HG02970 (cell line): ENCODE results near the gene KIRREL3.
A peak's percentile ranks its signal among the peaks of the same experiment; 100 is the strongest.

Source experiments
- ATAC-seq: cut with Tn5 transposase; IDR thresholded peaks from one replicate; pipeline ENCODE4 v1.9.1; 2021; ENCODE audit warnings: mild to moderate bottlenecking, moderate library complexity, moderate number of reproducible peaks; ENCODE audit not compliant: unreplicated experiment, low FRiP score

The KIRREL3 gene

DNA sequence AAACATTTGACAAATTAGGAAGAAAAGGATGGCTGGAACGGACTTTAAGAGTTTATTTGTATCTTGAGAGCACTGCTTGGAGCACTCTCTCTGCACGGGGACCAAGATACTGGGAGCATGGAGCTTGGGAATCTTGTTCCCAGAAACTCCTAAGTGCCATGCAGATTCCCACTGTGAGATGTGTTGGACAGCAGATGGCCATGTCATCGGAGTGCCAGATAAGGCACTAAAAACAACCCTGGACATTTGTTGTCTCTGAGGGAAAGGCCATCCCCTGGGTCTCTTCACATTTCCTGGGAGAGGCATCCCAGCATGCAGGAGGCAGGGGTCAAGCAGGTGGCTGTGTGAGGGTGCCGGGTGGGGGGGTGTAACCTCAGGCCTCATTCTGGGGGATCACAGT lies 2.9 kb downstream of the KIRREL3 start:
- ATAC-seq = no peak

- no peak for ATAC-seq
Measured at GRCh38 chr11:126997196-126997595, 3.4 kb downstream of the KIRREL3 start.

DNA sequence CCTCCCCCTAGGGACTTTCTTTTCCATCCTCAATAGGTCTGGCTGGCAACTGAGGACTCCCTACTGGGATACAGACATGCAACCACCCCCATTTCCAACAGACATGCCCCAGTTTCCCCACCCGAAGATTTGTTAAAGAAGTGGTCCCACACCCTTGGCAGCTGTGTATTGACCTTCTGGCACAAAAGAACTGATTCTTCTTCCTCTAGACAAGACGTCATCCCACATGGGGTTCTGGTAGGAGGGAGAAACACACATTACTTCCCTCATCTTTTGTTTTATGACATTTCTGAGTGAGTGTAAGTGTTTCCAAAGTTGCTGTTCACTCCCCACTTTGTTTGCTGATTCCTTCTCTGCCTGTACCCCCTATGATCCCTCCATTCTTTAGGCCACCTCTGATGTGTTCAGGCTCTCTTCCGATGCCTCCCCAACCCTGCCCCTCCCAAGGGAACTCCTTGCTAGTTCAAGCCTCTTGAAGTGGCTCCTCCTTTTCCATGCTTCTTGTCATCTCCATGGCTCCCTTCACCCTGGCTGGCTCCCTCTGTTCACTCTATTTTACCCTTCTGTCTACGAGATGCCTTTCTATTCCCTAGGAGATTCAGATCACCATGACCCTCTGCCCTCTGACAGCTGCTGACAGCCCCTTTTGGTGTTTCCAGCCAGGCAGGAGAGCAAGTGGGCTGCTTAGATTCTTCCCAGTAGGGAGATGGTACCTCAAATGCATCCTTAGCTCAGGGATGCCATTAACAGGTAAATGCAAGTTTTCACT lies 4.3 kb downstream of the KIRREL3 start:
- ATAC-seq = no peak

GRCh38 chr11:126993599-126993998 lies 7.0 kb downstream of the KIRREL3 start:
- no peak for ATAC-seq

- no peak for ATAC-seq
Measured at GRCh38 chr11:126992804-126993111, 7.8 kb downstream of the KIRREL3 start.

DNA sequence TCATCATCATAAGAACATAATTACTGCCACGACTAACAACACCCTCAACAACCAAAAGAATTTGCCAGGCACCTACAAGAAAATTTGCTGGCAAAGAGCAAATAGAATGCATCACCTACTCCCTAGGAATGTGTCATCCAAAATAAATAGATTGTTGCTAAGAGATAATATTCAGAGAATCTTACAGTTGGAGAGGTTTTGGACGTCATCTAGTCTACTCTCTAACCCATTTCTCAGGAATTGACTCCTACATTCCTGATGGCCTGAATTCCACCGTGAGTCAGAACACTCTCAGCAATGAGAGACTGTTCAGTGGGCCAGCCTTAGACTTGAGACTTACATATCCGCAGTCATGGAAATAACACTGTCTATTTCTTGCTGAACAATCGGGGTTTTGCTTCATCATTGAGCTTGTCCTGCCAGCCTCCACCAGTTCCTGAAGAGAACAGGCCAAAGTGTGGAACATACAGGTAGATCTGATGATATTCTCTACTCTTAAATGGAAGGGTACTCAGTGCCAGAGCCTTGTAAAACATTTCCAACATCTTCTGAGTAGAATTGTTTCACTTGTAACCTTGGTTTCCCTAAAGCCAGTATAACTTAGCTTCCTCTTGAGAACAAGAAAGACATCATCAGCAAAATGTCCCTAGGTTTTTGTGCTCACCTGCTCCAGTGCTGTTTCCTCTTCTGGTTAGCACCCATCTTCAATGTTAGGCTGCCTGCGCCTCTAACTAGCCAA lies 8.3 kb downstream of the KIRREL3 start:
- ATAC-seq = no peak

DNA sequence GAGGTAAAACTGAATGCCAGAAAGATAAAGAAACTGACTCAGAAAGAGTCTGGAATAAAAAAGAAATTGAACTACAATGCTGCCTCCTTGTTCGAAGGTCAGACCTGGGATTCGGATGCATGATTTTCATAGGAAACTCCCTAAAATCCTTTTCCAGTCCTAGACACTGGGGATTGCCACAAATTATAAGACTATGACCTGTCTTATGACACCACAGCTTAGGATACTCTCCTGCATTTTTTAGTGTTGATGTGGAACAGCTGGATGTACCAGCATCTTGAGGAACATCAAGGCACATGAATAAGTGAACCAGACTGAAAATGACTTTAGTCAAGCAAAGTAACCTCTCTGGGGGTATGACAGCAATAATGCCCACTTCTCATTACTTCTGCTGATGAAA lies 9.0 kb downstream of the KIRREL3 start:
- no peak for ATAC-seq

DNA sequence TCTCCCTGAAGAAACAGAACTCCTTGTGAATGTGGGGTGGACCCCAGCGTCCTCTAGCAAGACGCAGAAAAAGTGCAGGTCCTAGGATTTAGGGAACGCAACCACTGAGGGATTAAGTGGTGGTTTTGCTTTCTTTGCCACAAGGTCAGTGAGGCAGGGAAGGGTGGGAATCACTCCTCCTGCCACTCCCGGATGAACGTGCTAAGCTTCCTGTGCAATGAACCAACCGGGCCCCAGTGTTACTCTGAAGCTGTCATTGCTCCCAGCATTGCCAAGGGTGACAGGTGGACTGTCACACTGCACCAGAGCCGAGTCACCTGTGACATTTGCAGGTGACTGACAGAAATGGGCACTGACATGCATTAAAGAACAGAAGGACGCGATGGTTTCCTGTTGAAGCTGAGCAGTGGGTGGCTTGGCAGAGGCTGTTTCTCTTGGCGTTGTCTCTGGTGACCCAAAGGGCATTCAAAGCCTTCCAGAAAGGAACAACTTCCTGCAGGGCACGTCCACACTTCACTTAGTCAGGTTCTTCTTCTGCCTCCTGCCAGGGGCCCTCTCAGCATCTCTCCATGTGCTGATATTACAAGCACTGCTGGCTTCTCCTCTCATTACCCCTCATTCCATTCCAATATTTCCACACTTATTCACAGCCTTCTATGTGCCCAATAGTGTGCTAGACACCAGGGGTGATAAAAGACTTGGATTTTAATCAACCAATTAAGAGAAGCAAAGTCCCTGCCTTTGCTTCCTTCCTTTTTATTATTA lies 9.7 kb downstream of the KIRREL3 start:
- ATAC-seq = no peak

GRCh38 chr11:126989942-126990715 lies 10.4 kb downstream of the KIRREL3 start:
- ATAC-seq = peak; percentile 74

DNA sequence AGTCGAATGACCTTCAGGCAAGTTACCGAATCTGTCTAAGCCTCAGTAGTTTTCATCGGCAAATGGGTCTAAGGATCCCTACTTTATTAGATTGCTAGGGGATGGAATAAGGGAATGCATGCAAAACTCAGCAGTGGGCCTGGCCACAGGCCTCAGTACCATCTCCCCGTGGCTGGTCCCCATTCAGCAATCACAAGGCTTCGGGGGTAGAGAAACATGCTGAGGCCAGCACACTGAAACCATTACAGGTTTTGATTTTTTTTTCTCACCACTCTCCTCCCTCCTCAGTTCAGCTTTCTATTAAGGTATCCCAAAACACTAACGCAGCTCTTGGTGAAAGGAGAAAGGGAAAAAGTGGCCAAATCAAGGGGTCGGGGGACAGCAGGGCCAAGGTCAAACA lies 11.9 kb downstream of the KIRREL3 start:
- ATAC-seq = no peak

GRCh38 chr11:126981635-126982034 lies 18.9 kb downstream of the KIRREL3 start:
- ATAC-seq = no peak

GRCh38 chr11:126978911-126979310 lies 21.7 kb downstream of the KIRREL3 start:
- ATAC-seq = no peak

- no peak for ATAC-seq
Measured at GRCh38 chr11:126978165-126978564, 22.4 kb downstream of the KIRREL3 start.

- ATAC-seq = no peak
Measured at GRCh38 chr11:126973051-126973450, 27.5 kb downstream of the KIRREL3 start.

- ATAC-seq = no peak
Measured at GRCh38 chr11:126971305-126971704, 29.3 kb downstream of the KIRREL3 start.

GRCh38 chr11:126969865-126970479 lies 30.6 kb downstream of the KIRREL3 start:
- no peak for ATAC-seq

- no peak for ATAC-seq
Measured at GRCh38 chr11:126968915-126969314, 31.7 kb downstream of the KIRREL3 start.

GRCh38 chr11:126965331-126965730 lies 35.2 kb downstream of the KIRREL3 start:
- ATAC-seq = no peak

- no peak for ATAC-seq
Measured at GRCh38 chr11:126963603-126964363, 36.8 kb downstream of the KIRREL3 start.
